Caco-2 (cell line): Measurements from ENCODE around the gene TMA7. TPM values are rescaled to one million over a fixed set of nuclear protein-coding genes. Genes with fewer than 3 reads are reported as not detected.

Experiments used
- BruUV-seq: library from RNA; stranded (reverse); fragments of 400-500 nt; replicated peaks from 2 replicates; lab custom pipeline; 2021; lab: Mats Ljungman, UMichigan
- CTCF ChIA-PET: fragments of 300-600 bp; sonication (Branson Sonifier 250); formaldehyde crosslinking; loops from one replicate; lab custom pipeline; 2022; ENCODE audit warnings: antibody characterized with exemption; lab: Charles Lee
- POLR2A ChIA-PET: fragments of 300-600 bp; sonication (Branson Sonifier 250); formaldehyde crosslinking; loops from one replicate; lab custom pipeline; 2022; ENCODE audit warnings: antibody characterized with exemption; lab: Charles Lee
- DNase-seq, 2 experiments: peaks; one replicate each; pipeline versions ENCODE4 v3.0.0 to v3.0.0-alpha.2; 2020 to 2022
- H3K27me3 ChIP-seq: replicated peaks from 2 replicates; pipeline ENCODE4 v1.6.0; 2011; ENCODE audit warnings: low read length; ENCODE audit not compliant: control insufficient read depth, insufficient read depth
- H3K36me3 ChIP-seq: 2 replicates; pipeline ENCODE4 v1.5.1; 2011; ENCODE audit warnings: low read length; ENCODE audit not compliant: control insufficient read depth, insufficient read depth
- H3K4me1 ChIP-seq: fragments of 250-450 bp; sonication (Bioruptor Pico); 2 replicates; pipeline ENCODE4 v1.5.1; 2020; ENCODE audit warnings: mild to moderate bottlenecking
- H3K4me3 ChIP-seq: 2 replicates; pipeline ENCODE4 v1.5.1; 2011; ENCODE audit warnings: low read depth, mild to moderate bottlenecking, control low read depth, low read length
- H3K9me3 ChIP-seq: fragments of 250-450 bp; sonication (Bioruptor Pico); 2 replicates; pipeline ENCODE4 v1.5.1; 2020; ENCODE audit warnings: mild to moderate bottlenecking, moderate library complexity
- H3K27ac Mint-ChIP-seq: one replicate; pipeline ENCODE4 v1.8.0; 2022; ENCODE audit warnings: mixed read lengths; ENCODE audit not compliant: unreplicated experiment
- H3K27me3 Mint-ChIP-seq: one replicate; pipeline ENCODE4 v1.8.0; 2022; ENCODE audit warnings: mixed read lengths; ENCODE audit not compliant: insufficient read depth, unreplicated experiment
- H3K36me3 Mint-ChIP-seq: one replicate; pipeline ENCODE4 v1.8.0; 2022; ENCODE audit warnings: mild to moderate bottlenecking, mixed read lengths; ENCODE audit not compliant: insufficient read depth, unreplicated experiment
- H3K4me1 Mint-ChIP-seq: one replicate; pipeline ENCODE4 v1.8.0; 2022; ENCODE audit warnings: low read depth, mixed read lengths; ENCODE audit not compliant: unreplicated experiment
- H3K4me3 Mint-ChIP-seq: one replicate; pipeline ENCODE4 v1.8.0; 2022; ENCODE audit warnings: mild to moderate bottlenecking, moderate library complexity, mixed read lengths; ENCODE audit not compliant: unreplicated experiment
- H3K9me3 Mint-ChIP-seq: one replicate; pipeline ENCODE4 v1.8.0; 2022; ENCODE audit warnings: mixed read lengths; ENCODE audit not compliant: unreplicated experiment
- CTCF ChIP-seq, 2 experiments: fragments of 200-600 bp in 1 of 2; IDR thresholded peaks; 1 replicate in 1 of 2; 2 replicates in 1 of 2; pipeline versions ENCODE4 v1.5.1 to v1.8.0; 2011 to 2022; ENCODE audit warnings: antibody characterized with exemption in 1 of 2, control low read depth in 1 of 2, inconsistent platforms in 1 of 2, low read depth in 1 of 2, low read length in 1 of 2, mild to moderate bottlenecking in 1 of 2, moderate library complexity in 1 of 2; ENCODE audit not compliant: insufficient read depth in 1 of 2, severe bottlenecking in 1 of 2, unreplicated experiment in 1 of 2
- intact Hi-C: fragments of 100-400 bp; cut with micrococcal nuclease; formaldehyde crosslinking; loops from one replicate; pipeline ENCODE4 v1.10.0; 2022; ENCODE audit not compliant: unreplicated experiment
- total RNA-seq: library from RNA; stranded (reverse); gene quantifications from 2 replicates; pipeline ENCODE4 v1.2.3, GENCODE V29; 2022

TMA7 gene
- total RNA-seq, 1 experiment from 2014 or later = 205 TPM

GRCh38 chr3:48415251-48415953 lies 24.7 kb upstream of the TMA7 start:
- H3K9me3 Mint-ChIP-seq = no peaks in the 10 kb centered on the region

GRCh38 chr3:48416091-48416505 lies 24.0 kb upstream of the TMA7 start:
- Histone ChIP-seq H3K27me3 (no peaks in the 10 kb centered on the region), H3K4me1 (no peaks in the 10 kb centered on the region), H3K36me3 (peaks cover 17% of the 10 kb centered on the region), H3K9me3 (no peaks in the 10 kb centered on the region), H3K4me3 (no peak overlapping the region)
- no peaks in the 10 kb centered on the region for H3K27me3 Mint-ChIP-seq
- POLR2A ChIA-PET = no interaction called here
- H3K9me3 Mint-ChIP-seq = no peaks in the 10 kb centered on the region
- DNase-seq = no peak
- H3K4me1 Mint-ChIP-seq = peaks cover 5% of the 10 kb centered on the region
- H3K36me3 Mint-ChIP-seq = peaks cover 99% of the 10 kb centered on the region
- BruUV-seq = no TSS peak
- CTCF ChIA-PET = interaction anchor here (0.6 to 6.1 kb wide), 4 partner anchors 20 to 185 kb away, joined by 3 to 40 read pairs (median 4); partner anchors contain the start of genes CCDC51 and TMA7
- peak overlapping the region; percentile 39 for H3K27ac Mint-ChIP-seq
- no peak for TF ChIP-seq CTCF (IDR thresholded peaks at IDR 0.05; ENCODE audit: insufficient read depth in 1 of 2, low read depth in 1 of 2, low read length in 1 of 2, severe bottlenecking in 1 of 2, unreplicated experiment in 1 of 2)
- no peak overlapping the region for H3K4me3 Mint-ChIP-seq
- intact Hi-C loops = no loop called here

More at GRCh38 chr3:48415251-48415953, 24.7 kb upstream of the TMA7 start:
- ChIA-PET CTCF (interaction anchor here (0.6 to 6.1 kb wide), 5 partner anchors 15 to 227 kb away, joined by 3 to 40 read pairs (median 3); partner anchors contain the start of genes CCDC51 and TMA7), POLR2A (no interaction called here)
- Histone ChIP-seq H3K9me3 (no peaks in the 10 kb centered on the region), H3K4me3 (no peak overlapping the region), H3K4me1 (no peaks in the 10 kb centered on the region), H3K27me3 (no peaks in the 10 kb centered on the region), H3K36me3 (peaks cover 20% of the 10 kb centered on the region)
- peaks cover 5% of the 10 kb centered on the region for H3K4me1 Mint-ChIP-seq
- DNase-seq = no peak
- intact Hi-C loops = no loop called here
- H3K27me3 Mint-ChIP-seq = no peaks in the 10 kb centered on the region
- peak in 1 of 2 experiments; percentile 35 for TF ChIP-seq CTCF (IDR thresholded peaks at IDR 0.05; ENCODE audit: insufficient read depth in 1 of 2, low read depth in 1 of 2, low read length in 1 of 2, severe bottlenecking in 1 of 2, unreplicated experiment in 1 of 2)
- peak overlapping the region; percentile 39 for H3K27ac Mint-ChIP-seq
- H3K4me3 Mint-ChIP-seq = no peak overlapping the region
- H3K36me3 Mint-ChIP-seq = peaks cover 99% of the 10 kb centered on the region
- BruUV-seq = no TSS peak

DNA sequence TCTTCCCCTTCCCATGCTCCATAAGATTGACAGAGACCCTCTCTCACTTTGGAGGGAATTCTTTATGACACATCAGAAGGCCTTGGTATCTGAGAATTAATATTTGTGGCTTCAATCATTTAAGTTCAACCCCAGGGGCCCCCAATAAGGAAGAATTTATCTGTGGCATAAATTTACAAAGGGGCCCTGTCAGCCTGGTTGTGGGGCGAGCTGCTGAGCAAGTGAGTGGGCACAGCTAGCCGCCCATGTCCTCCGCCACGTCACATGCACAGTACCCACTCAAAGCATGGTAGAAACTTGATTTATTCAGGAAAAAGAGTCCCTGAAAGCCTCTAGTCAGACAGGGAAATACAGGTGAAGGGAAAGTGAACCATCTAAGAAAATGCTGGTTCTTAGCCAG lies 23.5 kb upstream of the TMA7 start:
- ChIA-PET POLR2A (no interaction called here), CTCF (interaction anchor here (0.7 to 6.1 kb wide), 4 partner anchors 15 to 141 kb away, joined by 3 to 40 read pairs (median 4); partner anchors contain the start of genes CCDC51 and TMA7)
- TF ChIP-seq CTCF (IDR thresholded peaks at IDR 0.05; ENCODE audit: insufficient read depth in 1 of 2, low read depth in 1 of 2, low read length in 1 of 2, severe bottlenecking in 1 of 2, unreplicated experiment in 1 of 2) = no peak
- Mint-ChIP-seq H3K4me3 (no peak overlapping the region), H3K9me3 (no peaks in the 10 kb centered on the region), H3K36me3 (peaks cover 94% of the 10 kb centered on the region), H3K4me1 (peaks cover 5% of the 10 kb centered on the region), H3K27ac (no peak overlapping the region), H3K27me3 (no peaks in the 10 kb centered on the region)
- no peak overlapping the region for H3K4me3 ChIP-seq
- H3K4me1 ChIP-seq = no peaks in the 10 kb centered on the region
- no peaks in the 10 kb centered on the region for H3K9me3 ChIP-seq
- intact Hi-C loops = no loop called here
- BruUV-seq = no TSS peak
- no peaks in the 10 kb centered on the region for H3K27me3 ChIP-seq
- peaks cover 16% of the 10 kb centered on the region for H3K36me3 ChIP-seq
- DNase-seq = no peak
